ENCODE results near the gene NFIA. TPM values are rescaled to one million over a fixed set of nuclear protein-coding genes. Genes with fewer than 3 reads are reported as not detected.

Gene NFIA
- total RNA-seq, 4 donors from 2014 or later = 68.2 to 172 (median 101) TPM

GRCh38 chr1:61337037-61337436 lies 254.7 kb downstream of the NFIA start:
- no peak for TF ChIP-seq CTCF (IDR thresholded peaks at IDR 0.05; ENCODE audit: low read depth)

GRCh38 chr1:61337441-61337951 lies 255.1 kb downstream of the NFIA start:
- TF ChIP-seq CTCF (IDR thresholded peaks at IDR 0.05; ENCODE audit: low read depth) = no peak

GRCh38 chr1:61337981-61338848 lies 255.9 kb downstream of the NFIA start:
- TF ChIP-seq CTCF (IDR thresholded peaks at IDR 0.05; ENCODE audit: low read depth) = no peak

- TF ChIP-seq CTCF (IDR thresholded peaks at IDR 0.05; ENCODE audit: low read depth) = no peak
Observed at GRCh38 chr1:61338899-61339298, 256.5 kb downstream of the NFIA start.

GRCh38 chr1:61341426-61341825 lies 259.1 kb downstream of the NFIA start:
- no peak for TF ChIP-seq CTCF (IDR thresholded peaks at IDR 0.05; ENCODE audit: low read depth)

GRCh38 chr1:61343734-61344420 lies 261.5 kb downstream of the NFIA start:
- TF ChIP-seq CTCF (IDR thresholded peaks at IDR 0.05; ENCODE audit: low read depth) = no peak

GRCh38 chr1:61344696-61345095 lies 262.3 kb downstream of the NFIA start:
- no peak for TF ChIP-seq CTCF (IDR thresholded peaks at IDR 0.05; ENCODE audit: low read depth)

Data from subcutaneous adipose tissue (tissue), 4 donors.